Caco-2 (cell line): ENCODE measurements around the gene C2orf78. TPM values are rescaled to one million over a fixed set of nuclear protein-coding genes. Genes with fewer than 3 reads are reported as not detected.
"Not testable (repeated sequence)": the region's sequence is repeated elsewhere in the genome, so short reads cannot be mapped to it uniquely, and the experiment has no call there.

Experiments used
- BruUV-seq: library from RNA; stranded (reverse); fragments of 400-500 nt; replicated peaks from 2 replicates; lab custom pipeline; 2021; lab: Mats Ljungman, UMichigan
- CTCF ChIA-PET: fragments of 300-600 bp; sonication (Branson Sonifier 250); formaldehyde crosslinking; loops from one replicate; lab custom pipeline; 2022; ENCODE audit warnings: antibody characterized with exemption; lab: Charles Lee
- POLR2A ChIA-PET: fragments of 300-600 bp; sonication (Branson Sonifier 250); formaldehyde crosslinking; loops from one replicate; lab custom pipeline; 2022; ENCODE audit warnings: antibody characterized with exemption; lab: Charles Lee
- DNase-seq, 2 experiments: peaks; one replicate each; pipeline versions ENCODE4 v3.0.0 to v3.0.0-alpha.2; 2020 to 2022
- H3K27me3 ChIP-seq: replicated peaks from 2 replicates; pipeline ENCODE4 v1.6.0; 2011; ENCODE audit warnings: low read length; ENCODE audit not compliant: control insufficient read depth, insufficient read depth
- H3K36me3 ChIP-seq: 2 replicates; pipeline ENCODE4 v1.5.1; 2011; ENCODE audit warnings: low read length; ENCODE audit not compliant: control insufficient read depth, insufficient read depth
- H3K4me1 ChIP-seq: fragments of 250-450 bp; sonication (Bioruptor Pico); 2 replicates; pipeline ENCODE4 v1.5.1; 2020; ENCODE audit warnings: mild to moderate bottlenecking
- H3K4me3 ChIP-seq: 2 replicates; pipeline ENCODE4 v1.5.1; 2011; ENCODE audit warnings: low read depth, mild to moderate bottlenecking, control low read depth, low read length
- H3K9me3 ChIP-seq: fragments of 250-450 bp; sonication (Bioruptor Pico); 2 replicates; pipeline ENCODE4 v1.5.1; 2020; ENCODE audit warnings: mild to moderate bottlenecking, moderate library complexity
- H3K27ac Mint-ChIP-seq: one replicate; pipeline ENCODE4 v1.8.0; 2022; ENCODE audit warnings: mixed read lengths; ENCODE audit not compliant: unreplicated experiment
- H3K27me3 Mint-ChIP-seq: one replicate; pipeline ENCODE4 v1.8.0; 2022; ENCODE audit warnings: mixed read lengths; ENCODE audit not compliant: insufficient read depth, unreplicated experiment
- H3K36me3 Mint-ChIP-seq: one replicate; pipeline ENCODE4 v1.8.0; 2022; ENCODE audit warnings: mild to moderate bottlenecking, mixed read lengths; ENCODE audit not compliant: insufficient read depth, unreplicated experiment
- H3K4me1 Mint-ChIP-seq: one replicate; pipeline ENCODE4 v1.8.0; 2022; ENCODE audit warnings: low read depth, mixed read lengths; ENCODE audit not compliant: unreplicated experiment
- H3K4me3 Mint-ChIP-seq: one replicate; pipeline ENCODE4 v1.8.0; 2022; ENCODE audit warnings: mild to moderate bottlenecking, moderate library complexity, mixed read lengths; ENCODE audit not compliant: unreplicated experiment
- H3K9me3 Mint-ChIP-seq: one replicate; pipeline ENCODE4 v1.8.0; 2022; ENCODE audit warnings: mixed read lengths; ENCODE audit not compliant: unreplicated experiment
- intact Hi-C: fragments of 100-400 bp; cut with micrococcal nuclease; formaldehyde crosslinking; loops from one replicate; pipeline ENCODE4 v1.10.0; 2022; ENCODE audit not compliant: unreplicated experiment
- total RNA-seq: library from RNA; stranded (reverse); gene quantifications from 2 replicates; pipeline ENCODE4 v1.2.3, GENCODE V29; 2022
- TF ChIP-seq, protein P1 (sequence below), 2 experiments: fragments of 200-600 bp in 1 of 2; IDR thresholded peaks; 1 replicate in 1 of 2; 2 replicates in 1 of 2; pipeline versions ENCODE4 v1.5.1 to v1.8.0; 2011 to 2022; ENCODE audit warnings: antibody characterized with exemption in 1 of 2, control low read depth in 1 of 2, inconsistent platforms in 1 of 2, low read depth in 1 of 2, low read length in 1 of 2, mild to moderate bottlenecking in 1 of 2, moderate library complexity in 1 of 2; ENCODE audit not compliant: insufficient read depth in 1 of 2, severe bottlenecking in 1 of 2, unreplicated experiment in 1 of 2

The C2orf78 gene
- total RNA-seq, 1 experiment from 2014 or later, result not detected

DNA sequence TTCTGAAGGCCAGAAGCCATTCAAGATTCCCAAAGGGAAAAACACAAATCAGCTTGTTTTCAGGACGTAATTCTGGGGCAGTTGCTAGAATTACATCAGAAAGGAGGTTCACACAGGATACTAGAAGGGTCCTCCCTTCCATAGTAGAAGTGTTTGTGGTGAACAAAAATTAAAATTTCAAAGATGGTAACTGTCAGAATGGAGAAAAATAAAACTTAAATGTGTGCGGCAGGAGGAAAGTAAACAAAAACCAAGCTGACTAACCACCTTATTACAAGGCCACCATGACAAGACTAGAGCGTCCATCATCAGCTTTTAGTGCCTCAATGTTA is 37.1 kb upstream of the C2orf78 start:
- H3K27ac Mint-ChIP-seq, result no peak overlapping the region
- CTCF ChIA-PET, result no interaction called here
- no peak overlapping the region for H3K4me3 ChIP-seq
- no peak overlapping the region for H3K4me3 Mint-ChIP-seq
- no peaks in the 10 kb centered on the region for H3K9me3 ChIP-seq
- no peaks in the 10 kb centered on the region for H3K27me3 ChIP-seq
- TF ChIP-seq, protein P1, sequence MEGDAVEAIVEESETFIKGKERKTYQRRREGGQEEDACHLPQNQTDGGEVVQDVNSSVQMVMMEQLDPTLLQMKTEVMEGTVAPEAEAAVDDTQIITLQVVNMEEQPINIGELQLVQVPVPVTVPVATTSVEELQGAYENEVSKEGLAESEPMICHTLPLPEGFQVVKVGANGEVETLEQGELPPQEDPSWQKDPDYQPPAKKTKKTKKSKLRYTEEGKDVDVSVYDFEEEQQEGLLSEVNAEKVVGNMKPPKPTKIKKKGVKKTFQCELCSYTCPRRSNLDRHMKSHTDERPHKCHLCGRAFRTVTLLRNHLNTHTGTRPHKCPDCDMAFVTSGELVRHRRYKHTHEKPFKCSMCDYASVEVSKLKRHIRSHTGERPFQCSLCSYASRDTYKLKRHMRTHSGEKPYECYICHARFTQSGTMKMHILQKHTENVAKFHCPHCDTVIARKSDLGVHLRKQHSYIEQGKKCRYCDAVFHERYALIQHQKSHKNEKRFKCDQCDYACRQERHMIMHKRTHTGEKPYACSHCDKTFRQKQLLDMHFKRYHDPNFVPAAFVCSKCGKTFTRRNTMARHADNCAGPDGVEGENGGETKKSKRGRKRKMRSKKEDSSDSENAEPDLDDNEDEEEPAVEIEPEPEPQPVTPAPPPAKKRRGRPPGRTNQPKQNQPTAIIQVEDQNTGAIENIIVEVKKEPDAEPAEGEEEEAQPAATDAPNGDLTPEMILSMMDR (IDR thresholded peaks at IDR 0.05; ENCODE audit: insufficient read depth in 1 of 2, low read depth in 1 of 2, low read length in 1 of 2, severe bottlenecking in 1 of 2, unreplicated experiment in 1 of 2), result no peak
- no peaks in the 10 kb centered on the region for H3K9me3 Mint-ChIP-seq
- intact Hi-C loops, result no loop called here
- no TSS peak for BruUV-seq
- H3K27me3 Mint-ChIP-seq, result no peaks in the 10 kb centered on the region
- DNase-seq, result no peak
- peaks cover 15% of the 10 kb centered on the region for H3K36me3 Mint-ChIP-seq
- no peaks in the 10 kb centered on the region for H3K4me1 ChIP-seq
- POLR2A ChIA-PET, result no interaction called here
- no peaks in the 10 kb centered on the region; the same call in 1 of the 2 replicates for H3K36me3 ChIP-seq
- no peaks in the 10 kb centered on the region for H3K4me1 Mint-ChIP-seq

DNA sequence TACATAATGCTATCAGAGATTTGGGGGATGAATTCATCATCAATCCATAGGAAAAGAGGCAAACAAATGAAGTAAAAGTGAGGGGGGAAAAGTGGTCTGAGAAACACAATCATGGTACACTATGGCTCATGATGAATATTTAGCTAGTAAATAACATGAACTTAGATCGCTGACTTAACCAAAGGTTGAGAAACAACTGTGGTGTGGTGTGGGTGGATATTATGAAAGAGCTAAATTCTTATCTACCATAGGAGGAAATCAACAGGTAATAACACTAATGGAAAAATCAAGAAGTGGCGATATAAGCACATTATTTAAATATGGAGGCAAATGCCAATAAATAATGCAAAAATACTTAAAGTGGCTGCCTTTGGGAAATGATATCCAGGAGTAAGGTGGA is 34.7 kb upstream of the C2orf78 start:
- Mint-ChIP-seq H3K27ac (no peak overlapping the region), H3K9me3 (peaks cover 6% of the 10 kb centered on the region), H3K4me3 (no peak overlapping the region), H3K27me3 (no peaks in the 10 kb centered on the region), H3K36me3 (peaks cover 18% of the 10 kb centered on the region), H3K4me1 (no peaks in the 10 kb centered on the region)
- intact Hi-C loops, result no loop called here
- TF ChIP-seq, protein P1 (IDR thresholded peaks at IDR 0.05; ENCODE audit: insufficient read depth in 1 of 2, low read depth in 1 of 2, low read length in 1 of 2, severe bottlenecking in 1 of 2, unreplicated experiment in 1 of 2), result no peak
- BruUV-seq, result no TSS peak
- peaks cover 2% of the 10 kb centered on the region for H3K36me3 ChIP-seq
- H3K4me3 ChIP-seq, result no peak overlapping the region
- CTCF ChIA-PET, result interaction anchor here (1.0 kb wide), 1 partner anchor 12 kb away, joined by 3 read pairs; the partner anchor contains the start of gene TPRKB
- no peaks in the 10 kb centered on the region for H3K9me3 ChIP-seq
- no peak for DNase-seq
- H3K4me1 ChIP-seq, result no peaks in the 10 kb centered on the region
- no peaks in the 10 kb centered on the region for H3K27me3 ChIP-seq
- POLR2A ChIA-PET, result no interaction called here

DNA sequence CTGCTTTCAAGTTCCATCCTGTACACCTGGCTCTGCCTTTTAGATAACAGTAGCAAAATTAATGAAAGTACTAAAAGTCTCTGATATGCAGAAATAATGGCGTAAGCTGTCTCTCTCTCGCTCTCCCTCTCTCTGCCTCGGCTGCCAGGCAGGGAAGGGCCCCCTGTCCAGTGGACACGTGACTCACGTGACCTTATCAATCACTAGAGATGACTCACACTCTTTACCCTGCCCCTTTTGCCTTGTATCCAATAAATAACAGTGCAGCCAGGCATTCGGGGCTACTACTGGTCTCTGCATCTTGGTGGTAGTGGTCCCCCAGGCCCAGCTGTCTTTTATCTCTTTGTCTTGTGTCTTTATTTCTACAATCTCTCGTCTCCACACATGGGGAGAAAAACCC is 29.7 kb upstream of the C2orf78 start:
- H3K27ac Mint-ChIP-seq, H3K36me3 ChIP-seq, H3K4me3 Mint-ChIP-seq, H3K4me1 Mint-ChIP-seq, H3K9me3 ChIP-seq, CTCF ChIA-PET, H3K4me1 ChIP-seq, DNase-seq, intact Hi-C loops, H3K27me3 ChIP-seq, POLR2A ChIA-PET, BruUV-seq, H3K4me3 ChIP-seq, H3K27me3 Mint-ChIP-seq: not testable (repeated sequence)
- H3K36me3 Mint-ChIP-seq, result peaks cover 27% of the 10 kb centered on the region
- H3K9me3 Mint-ChIP-seq, result peaks cover 13% of the 10 kb centered on the region
